22Rv1 (cell line): Measurements from ENCODE around the gene HEG1.

Source experiments
- H3K27ac ChIP-seq: fragments of 450-650 bp; 2 replicates; pipeline ENCODE4 v1.5.1; 2017
- ZFX ChIP-seq: fragments of 450-650 bp; IDR thresholded peaks from 2 replicates; pipeline ENCODE4 v1.6.1; 2017; ENCODE audit warnings: antibody characterized with exemption, borderline replicate concordance
- TF ChIP-seq, protein P1 (sequence below): fragments of 450-650 bp; IDR thresholded peaks from 2 replicates; pipeline ENCODE4 v1.5.1; 2017; ENCODE audit warnings: mild to moderate bottlenecking

HEG1 gene

GRCh38 chr3:125076464-125076863 lies 20.7 kb upstream of the HEG1 start:
- TF ChIP-seq, protein P1, sequence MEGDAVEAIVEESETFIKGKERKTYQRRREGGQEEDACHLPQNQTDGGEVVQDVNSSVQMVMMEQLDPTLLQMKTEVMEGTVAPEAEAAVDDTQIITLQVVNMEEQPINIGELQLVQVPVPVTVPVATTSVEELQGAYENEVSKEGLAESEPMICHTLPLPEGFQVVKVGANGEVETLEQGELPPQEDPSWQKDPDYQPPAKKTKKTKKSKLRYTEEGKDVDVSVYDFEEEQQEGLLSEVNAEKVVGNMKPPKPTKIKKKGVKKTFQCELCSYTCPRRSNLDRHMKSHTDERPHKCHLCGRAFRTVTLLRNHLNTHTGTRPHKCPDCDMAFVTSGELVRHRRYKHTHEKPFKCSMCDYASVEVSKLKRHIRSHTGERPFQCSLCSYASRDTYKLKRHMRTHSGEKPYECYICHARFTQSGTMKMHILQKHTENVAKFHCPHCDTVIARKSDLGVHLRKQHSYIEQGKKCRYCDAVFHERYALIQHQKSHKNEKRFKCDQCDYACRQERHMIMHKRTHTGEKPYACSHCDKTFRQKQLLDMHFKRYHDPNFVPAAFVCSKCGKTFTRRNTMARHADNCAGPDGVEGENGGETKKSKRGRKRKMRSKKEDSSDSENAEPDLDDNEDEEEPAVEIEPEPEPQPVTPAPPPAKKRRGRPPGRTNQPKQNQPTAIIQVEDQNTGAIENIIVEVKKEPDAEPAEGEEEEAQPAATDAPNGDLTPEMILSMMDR: no peak
- no peak for TF ChIP-seq ZFX
- H3K27ac ChIP-seq: no peak overlapping the region

- H3K27ac ChIP-seq: no peak overlapping the region
- TF ChIP-seq, protein P1: no peak
- TF ChIP-seq ZFX: no peak
Observed at GRCh38 chr3:125075738-125076137, 19.9 kb upstream of the HEG1 start.

GRCh38 chr3:125073390-125073905 lies 17.7 kb upstream of the HEG1 start:
- TF ChIP-seq ZFX: no peak
- TF ChIP-seq, protein P1: no peak
- no peak overlapping the region for H3K27ac ChIP-seq

- H3K27ac ChIP-seq: no peak overlapping the region
- TF ChIP-seq ZFX: no peak
- TF ChIP-seq, protein P1: no peak
Observed at GRCh38 chr3:125072749-125073389, 17.1 kb upstream of the HEG1 start.

- no peak for TF ChIP-seq ZFX
- TF ChIP-seq, protein P1: no peak
- no peak overlapping the region for H3K27ac ChIP-seq
Observed at GRCh38 chr3:125072301-125072700, 16.5 kb upstream of the HEG1 start.

- H3K27ac ChIP-seq: no peak overlapping the region
- no peak for TF ChIP-seq ZFX
- TF ChIP-seq, protein P1: no peak
Observed at GRCh38 chr3:125069968-125070745, 14.4 kb upstream of the HEG1 start.

GRCh38 chr3:125069452-125069851 lies 13.7 kb upstream of the HEG1 start:
- H3K27ac ChIP-seq: no peak overlapping the region
- TF ChIP-seq, protein P1: no peak
- no peak for TF ChIP-seq ZFX
